GM18507 (cell line): Measurements from ENCODE around the gene ZYX.

ENCODE experiments used
- DNase-seq: peaks from one replicate; pipeline ENCODE4 v3.0.0; 2011; ENCODE audit warnings: low read depth; ENCODE audit not compliant: insufficient read length; ENCODE audit errors: extremely low spot score
- FAIRE-seq: peaks from 2 replicates; lab custom pipeline; 2011; peaks lifted over from hg19 to GRCh38; lab: Jason Lieb, UNC

The ZYX gene

GRCh38 chr7:143380646-143381426 lies at the start of gene ZYX:
TSS of gene ZYX (plus strand) at chr7:143381345. CDS start at chr7:143381572, 227 bp downstream.
- FAIRE-seq: peak; percentile 70

GRCh38 chr7:143334244-143334643 lies 46.9 kb upstream of the ZYX start:
- DNase-seq (no peak), FAIRE-seq (no peak)

More at GRCh38 chr7:143380646-143381426, at the start of gene ZYX:
- DNase-seq: peak; percentile 95

GRCh38 chr7:143337216-143337615 lies 43.9 kb upstream of the ZYX start:
- DNase-seq (no peak), FAIRE-seq (no peak)

- DNase-seq: no peak
- FAIRE-seq: no peak
These were observed 39.3 kb upstream of the ZYX start for GRCh38 chr7:143341842-143342241.

- no peak for DNase-seq
- FAIRE-seq: no peak
These were observed 37.5 kb upstream of the ZYX start for GRCh38 chr7:143343596-143343995.

GRCh38 chr7:143345428-143345900 lies 35.7 kb upstream of the ZYX start:
- DNase-seq (no peak), FAIRE-seq (no peak)

GRCh38 chr7:143346018-143346417 lies 35.1 kb upstream of the ZYX start:
- no peak for FAIRE-seq
- no peak for DNase-seq

GRCh38 chr7:143347950-143348349 lies 33.2 kb upstream of the ZYX start:
- DNase-seq: no peak
- FAIRE-seq: no peak

GRCh38 chr7:143351060-143351459 lies 30.1 kb upstream of the ZYX start:
- FAIRE-seq (no peak), DNase-seq (no peak)

GRCh38 chr7:143351574-143351973 lies 29.6 kb upstream of the ZYX start:
- DNase-seq (no peak), FAIRE-seq (no peak)

- DNase-seq: no peak
- FAIRE-seq: no peak
These were observed 28.6 kb upstream of the ZYX start for GRCh38 chr7:143352531-143353002.

GRCh38 chr7:143354376-143354775 lies 26.8 kb upstream of the ZYX start:
- DNase-seq (no peak), FAIRE-seq (no peak)

- FAIRE-seq: no peak
- no peak for DNase-seq
These were observed 26.2 kb upstream of the ZYX start for GRCh38 chr7:143354965-143355364.

GRCh38 chr7:143355450-143356385 lies 25.4 kb upstream of the ZYX start:
- DNase-seq: no peak
- FAIRE-seq: no peak

GRCh38 chr7:143356414-143357050 lies 24.6 kb upstream of the ZYX start:
- FAIRE-seq (no peak), DNase-seq (no peak)

GRCh38 chr7:143358626-143359025 lies 22.5 kb upstream of the ZYX start:
- FAIRE-seq (no peak), DNase-seq (no peak)

- no peak for DNase-seq
- no peak for FAIRE-seq
These were observed 21.3 kb upstream of the ZYX start for GRCh38 chr7:143359771-143360353.

- no peak for FAIRE-seq
- no peak for DNase-seq
These were observed 20.2 kb upstream of the ZYX start for GRCh38 chr7:143360788-143361551.
